A673 (cell line): ENCODE data around the gene ATP6V0E1. TPM values are rescaled to one million over a fixed set of nuclear protein-coding genes. Genes with fewer than 3 reads are reported as not detected.

ENCODE experiments used
- total RNA-seq: library from RNA; stranded (reverse); gene quantifications from 2 replicates; pipeline ENCODE4 v1.2.3, GENCODE V29; 2021

Gene ATP6V0E1
- total RNA-seq, 1 experiment from 2014 or later = 148 TPM

Other genes starting within 250 kb of the ATP6V0E1 start
- gene DUSP1, start 212.6 kb upstream of the ATP6V0E1 start, total RNA-seq = 11.3 and 13.1 TPM in 2 replicates
- 44.2 and 48.7 TPM in 2 replicates for gene ERGIC1, start 149.5 kb upstream of the ATP6V0E1 start, total RNA-seq
- gene RPL26L1, start 24.3 kb upstream of the ATP6V0E1 start, total RNA-seq = 60.6 and 61.1 TPM in 2 replicates
- gene CREBRF, start 72.6 kb downstream of the ATP6V0E1 start, total RNA-seq = 1.4 and 1.5 TPM in 2 replicates
- 14.7 and 15.5 TPM in 2 replicates for gene BNIP1, start 160.8 kb downstream of the ATP6V0E1 start, total RNA-seq